Measurements from ENCODE around the gene EIPR1. TPM values are rescaled to one million over a fixed set of nuclear protein-coding genes. Genes with fewer than 3 reads are reported as not detected.

EIPR1 gene
- polyA plus RNA-seq, 2 of the 4 experiments (the other 2 are of a cell fraction): 55.0 to 65.0 TPM

- TF ChIP-seq HMGXB4 (CRISPR knock-in tag; IDR thresholded peaks at IDR 0.05; ENCODE audit: borderline replicate concordance): no peak
- no peak for TF ChIP-seq KDM5A (IDR thresholded peaks at IDR 0.05)
- no peak for TF ChIP-seq RNF2 (IDR thresholded peaks at IDR 0.05; ENCODE audit: borderline replicate concordance, low read depth)
- no peak for TF ChIP-seq CBX8 (IDR thresholded peaks at IDR 0.05)
- no peak for TF ChIP-seq HDAC2 (IDR thresholded peaks at IDR 0.05)
Measured at GRCh38 chr2:3211256-3212060, 166.2 kb downstream of the EIPR1 start (continued).

GRCh38 chr2:3210257-3210656 lies 167.4 kb downstream of the EIPR1 start:
- DNase-seq (ENCODE audit: low read depth in 1 of 2, low spot score in 1 of 2) (no peak), ATAC-seq (no peak), FAIRE-seq (no peak)
- Histone ChIP-seq H3K4me3 (no peak overlapping the region), H3K9me3 (no peaks in the 10 kb centered on the region), H3K27ac (no peak overlapping the region), H3K4me1 (no peaks in the 10 kb centered on the region), H3K4me2 (no peak overlapping the region)
- CTCF ChIA-PET: no interaction called here
- WGBS (ENCODE audit: missing lambda C conversion rate): 83% methylated on average over 11 of the region's 11 CpGs
- POLR2A ChIA-PET: no interaction called here
- TF ChIP-seq RFX5 (IDR thresholded peaks at IDR 0.05) (no peak), FOXS1 (CRISPR knock-in tag; IDR thresholded peaks at IDR 0.05) (no peak), ELK1 (IDR thresholded peaks at IDR 0.05; ENCODE audit: low read depth, low read length) (no peak), GATA3 (IDR thresholded peaks at IDR 0.05; ENCODE audit: borderline replicate concordance) (no peak), FOSB (CRISPR knock-in tag; IDR thresholded peaks at IDR 0.05) (no peak), ESRRA (IDR thresholded peaks at IDR 0.05; ENCODE audit: borderline replicate concordance, low read length) (no peak), HOXA7 (CRISPR knock-in tag; IDR thresholded peaks at IDR 0.05) (no peak), SREBF2 (IDR thresholded peaks at IDR 0.05) (no peak), KDM1A (IDR thresholded peaks at IDR 0.05; ENCODE audit: low read depth) (no peak), MAX (IDR thresholded peaks at IDR 0.05) (no peak), NFE2L2 (conservative IDR thresholded peaks at IDR 0.05; ENCODE audit: low read length) (no peak), HOXB5 (CRISPR knock-in tag; IDR thresholded peaks at IDR 0.05) (no peak), E2F6 (IDR thresholded peaks at IDR 0.05; ENCODE audit: borderline replicate concordance, low read depth) (no peak), HEYL (CRISPR knock-in tag; IDR thresholded peaks at IDR 0.05) (no peak), USF2 (IDR thresholded peaks at IDR 0.05) (no peak), PBX3 (IDR thresholded peaks at IDR 0.05) (no peak)
